HepG2 (cell line): ENCODE measurements around the gene SMIM45.

Experiments
- ATF6 ChIP-seq: sonication (generic); formaldehyde crosslinking; conservative IDR thresholded peaks from 2 replicates; pipeline ENCODE4 v1.4.0; 2020; ENCODE audit warnings: missing genetic modification reagents
- BRF2 ChIP-seq: sonication (generic); formaldehyde crosslinking; IDR thresholded peaks from 2 replicates; pipeline ENCODE4 v1.8.1; 2022; ENCODE audit warnings: mild to moderate bottlenecking, missing genetic modification reagents
- DPF2 ChIP-seq: sonication (generic); formaldehyde crosslinking; IDR thresholded peaks from 2 replicates; pipeline ENCODE4 v1.4.0; 2020; ENCODE audit warnings: mild to moderate bottlenecking, low read depth, missing genetic modification reagents, borderline replicate concordance
- ETV5 ChIP-seq: IDR thresholded peaks from 2 replicates; pipeline ENCODE4 v1.6.1; 2018; ENCODE audit warnings: missing biosample characterization, missing genetic modification reagents, inconsistent platforms, borderline replicate concordance
- FOXO1 ChIP-seq: sonication (generic); formaldehyde crosslinking; IDR thresholded peaks from 2 replicates; pipeline ENCODE4 v1.4.0; 2020; ENCODE audit warnings: missing genetic modification reagents
- HNRNPLL ChIP-seq: fragments of 200-400 bp; formaldehyde crosslinking; IDR thresholded peaks from 2 replicates; pipeline ENCODE4 v1.6.1; 2017; ENCODE audit warnings: mild to moderate bottlenecking, low read depth, low read length; ENCODE audit not compliant: poor library complexity, severe bottlenecking
- KLF12 ChIP-seq: sonication (generic); formaldehyde crosslinking; IDR thresholded peaks from 2 replicates; pipeline ENCODE4 v1.4.0; 2020; ENCODE audit warnings: missing genetic modification reagents, borderline replicate concordance
- MLXIP ChIP-seq: sonication (generic); formaldehyde crosslinking; IDR thresholded peaks from 2 replicates; pipeline ENCODE4 v1.9.0; 2021; ENCODE audit warnings: missing genetic modification reagents, borderline replicate concordance
- PHF5A ChIP-seq: IDR thresholded peaks from one replicate; pipeline ENCODE4 v1.6.1; 2018; ENCODE audit warnings: low read depth, missing genetic modification reagents; ENCODE audit not compliant: unreplicated experiment
- PITX1 ChIP-seq: sonication (generic); formaldehyde crosslinking; IDR thresholded peaks from 2 replicates; pipeline ENCODE4 v1.5.1; 2020; ENCODE audit warnings: mild to moderate bottlenecking, missing genetic modification reagents
- RAD21 ChIP-seq: fragments of 450-650 bp; formaldehyde crosslinking; IDR thresholded peaks from 2 replicates; pipeline ENCODE4 v1.5.0; 2020; ENCODE audit warnings: mild to moderate bottlenecking
- SMC3 ChIP-seq: IDR thresholded peaks from 2 replicates; pipeline ENCODE4 v1.6.1; 2011; ENCODE audit warnings: low read length, improper control_type of control experiment
- UBTF ChIP-seq: sonication (generic); formaldehyde crosslinking; IDR thresholded peaks from 2 replicates; pipeline ENCODE4 v1.4.0; 2020; ENCODE audit warnings: mild to moderate bottlenecking, missing genetic modification reagents
- ZFP1 ChIP-seq: IDR thresholded peaks from 2 replicates; pipeline ENCODE4 v1.6.1; 2016
- ZFY ChIP-seq: sonication (generic); formaldehyde crosslinking; IDR thresholded peaks from 2 replicates; pipeline ENCODE4 v1.4.0; 2020; ENCODE audit warnings: missing genetic modification reagents
- ZNF205 ChIP-seq: IDR thresholded peaks from 2 replicates; pipeline ENCODE4 v1.6.1; 2018; ENCODE audit warnings: missing biosample characterization, missing genetic modification reagents
- ZNF274 ChIP-seq: sonication (generic); formaldehyde crosslinking; IDR thresholded peaks from 2 replicates; pipeline ENCODE4 v1.5.1; 2020; ENCODE audit warnings: mild to moderate bottlenecking, missing genetic modification reagents
- ZNF275 ChIP-seq: sonication (generic); formaldehyde crosslinking; IDR thresholded peaks from 2 replicates; pipeline ENCODE4 v1.8.0; 2022; ENCODE audit warnings: missing genetic modification reagents, mild to moderate bottlenecking, inconsistent platforms, borderline replicate concordance
- ZNF343 ChIP-seq: sonication (generic); formaldehyde crosslinking; IDR thresholded peaks from 2 replicates; pipeline ENCODE4 v1.4.0; 2020; ENCODE audit warnings: mild to moderate bottlenecking, missing genetic modification reagents
- ZNF781 ChIP-seq: sonication (generic); formaldehyde crosslinking; IDR thresholded peaks from 2 replicates; pipeline ENCODE4 v1.5.1; 2020; ENCODE audit warnings: borderline replicate concordance, mild to moderate bottlenecking, missing genetic modification reagents; ENCODE audit errors: not compliant biosample characterization

SMIM45 gene

GRCh38 chr22:41966607-41967240, 14.8 kb downstream of the SMIM45 start (continued):
- TF ChIP-seq UBTF (CRISPR knock-in tag) (no peak), KLF12 (CRISPR knock-in tag) (no peak), ZFY (no peak), HNRNPLL (no peak), ATF6 (CRISPR knock-in tag) (no peak), ETV5 (peak; percentile 91), ZNF274 (CRISPR knock-in tag) (no peak), ZNF343 (CRISPR knock-in tag) (no peak), BRF2 (CRISPR knock-in tag) (no peak), PHF5A (CRISPR knock-in tag) (no peak), PITX1 (no peak), ZFP1 (CRISPR knock-in tag) (no peak), ZNF205 (no peak), RAD21 (CRISPR knock-in tag) (0 out of 2 replicates have a peak, but pooled peaks have one; percentile 44), MLXIP (no peak), SMC3 (peak; percentile 64; the same call in 1 of the 2 replicates), ZNF781 (CRISPR knock-in tag) (no peak), FOXO1 (CRISPR knock-in tag) (no peak), DPF2 (no peak), ZNF275 (CRISPR knock-in tag) (no peak)
